Activated CD4-positive, alpha-beta T cell treated with anti-CD3 and anti-CD28 coated beads, Interleukin-2, amount 50 U/mL, for 4 hours (primary cell): ENCODE results near the gene DCHS2.

Source experiments
- DNase-seq, 2 experiments: peaks; one replicate each; pipeline ENCODE4 v3.0.0-alpha.2; 2020

The DCHS2 gene

GRCh38 chr4:154184238-154184637 is 307.4 kb downstream of the DCHS2 start:
- DNase-seq, result no peak

DNA sequence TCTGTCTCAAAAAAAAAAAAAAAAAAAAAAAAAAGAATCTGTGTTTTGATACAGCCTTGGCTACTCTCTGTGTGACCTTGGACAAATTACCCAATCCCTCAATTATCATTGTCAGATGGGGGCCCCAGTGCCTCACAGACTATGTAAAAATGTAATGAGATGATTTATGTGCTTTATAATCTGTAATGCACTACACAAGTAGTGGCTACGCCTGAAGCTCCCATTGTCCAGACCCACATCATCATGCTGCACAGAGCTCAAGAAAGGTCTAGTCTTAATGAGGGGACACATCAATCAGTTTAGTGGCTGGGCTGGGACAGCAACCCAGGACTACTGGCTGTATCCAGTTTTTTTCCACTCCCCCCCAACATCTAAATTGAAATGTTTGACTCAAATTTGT is 308.3 kb downstream of the DCHS2 start:
- no peak for DNase-seq
